PFSK-1 (cell line): ENCODE measurements around the gene TOX2.

Source experiments
- FOXP2 ChIP-seq: optimal IDR thresholded peaks from 2 replicates; pipeline ENCODE3; 2011; ENCODE audit warnings: borderline replicate concordance, control low read depth, inconsistent platforms; ENCODE audit not compliant: insufficient read depth; ENCODE audit errors: extremely low read length, extremely low read depth
- POLR2AphosphoS5 ChIP-seq: IDR thresholded peaks from 2 replicates; pipeline ENCODE4 v1.6.1; 2012; ENCODE audit warnings: low read depth, mild to moderate bottlenecking, control low read depth, low read length, moderate library complexity
- SIN3A ChIP-seq: IDR thresholded peaks from 2 replicates; pipeline ENCODE4 v1.6.1; 2012; ENCODE audit warnings: mild to moderate bottlenecking, low read length, moderate library complexity, borderline replicate concordance; ENCODE audit not compliant: insufficient read depth
- TAF1 ChIP-seq: IDR thresholded peaks from 2 replicates; pipeline ENCODE4 v1.6.1; 2012; ENCODE audit warnings: low read length, control low read depth, borderline replicate concordance; ENCODE audit not compliant: insufficient read depth
- TF ChIP-seq, protein P1 (sequence below), 2 experiments: IDR thresholded peaks; 2 replicates each; pipeline versions ENCODE4 v1.6.1 to v1.8.0; 2011 to 2012; ENCODE audit warnings: low read depth in 2 of 2, low read length in 2 of 2, control low read depth in 1 of 2, inconsistent platforms in 1 of 2, mild to moderate bottlenecking in 1 of 2, moderate library complexity in 1 of 2; ENCODE audit not compliant: insufficient read depth in 1 of 2

The TOX2 gene

DNA sequence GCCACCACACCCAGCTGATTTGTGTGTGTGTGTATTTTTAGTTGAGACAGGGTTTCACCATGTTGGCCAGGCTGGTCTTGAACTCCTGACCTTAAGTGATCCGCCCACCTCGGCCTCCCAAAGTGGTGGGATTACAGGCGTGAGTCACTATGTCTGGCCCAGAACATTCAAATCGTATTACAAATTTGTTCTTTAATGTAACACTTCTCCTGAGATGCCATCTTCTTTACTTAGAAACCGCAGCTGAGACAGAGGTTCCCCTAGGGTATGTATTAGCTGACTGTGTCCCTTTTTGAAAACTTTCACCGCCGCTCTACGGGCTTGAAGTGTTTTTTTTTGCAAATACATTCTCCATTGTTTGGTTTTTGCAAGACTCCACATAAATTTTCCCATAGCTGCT, 62.6 kb downstream of the TOX2 start:
- TF ChIP-seq FOXP2 (no peak), POLR2AphosphoS5 (no peak), SIN3A (no peak), TAF1 (no peak)
- TF ChIP-seq, protein P1, sequence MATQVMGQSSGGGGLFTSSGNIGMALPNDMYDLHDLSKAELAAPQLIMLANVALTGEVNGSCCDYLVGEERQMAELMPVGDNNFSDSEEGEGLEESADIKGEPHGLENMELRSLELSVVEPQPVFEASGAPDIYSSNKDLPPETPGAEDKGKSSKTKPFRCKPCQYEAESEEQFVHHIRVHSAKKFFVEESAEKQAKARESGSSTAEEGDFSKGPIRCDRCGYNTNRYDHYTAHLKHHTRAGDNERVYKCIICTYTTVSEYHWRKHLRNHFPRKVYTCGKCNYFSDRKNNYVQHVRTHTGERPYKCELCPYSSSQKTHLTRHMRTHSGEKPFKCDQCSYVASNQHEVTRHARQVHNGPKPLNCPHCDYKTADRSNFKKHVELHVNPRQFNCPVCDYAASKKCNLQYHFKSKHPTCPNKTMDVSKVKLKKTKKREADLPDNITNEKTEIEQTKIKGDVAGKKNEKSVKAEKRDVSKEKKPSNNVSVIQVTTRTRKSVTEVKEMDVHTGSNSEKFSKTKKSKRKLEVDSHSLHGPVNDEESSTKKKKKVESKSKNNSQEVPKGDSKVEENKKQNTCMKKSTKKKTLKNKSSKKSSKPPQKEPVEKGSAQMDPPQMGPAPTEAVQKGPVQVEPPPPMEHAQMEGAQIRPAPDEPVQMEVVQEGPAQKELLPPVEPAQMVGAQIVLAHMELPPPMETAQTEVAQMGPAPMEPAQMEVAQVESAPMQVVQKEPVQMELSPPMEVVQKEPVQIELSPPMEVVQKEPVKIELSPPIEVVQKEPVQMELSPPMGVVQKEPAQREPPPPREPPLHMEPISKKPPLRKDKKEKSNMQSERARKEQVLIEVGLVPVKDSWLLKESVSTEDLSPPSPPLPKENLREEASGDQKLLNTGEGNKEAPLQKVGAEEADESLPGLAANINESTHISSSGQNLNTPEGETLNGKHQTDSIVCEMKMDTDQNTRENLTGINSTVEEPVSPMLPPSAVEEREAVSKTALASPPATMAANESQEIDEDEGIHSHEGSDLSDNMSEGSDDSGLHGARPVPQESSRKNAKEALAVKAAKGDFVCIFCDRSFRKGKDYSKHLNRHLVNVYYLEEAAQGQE (IDR thresholded peaks at IDR 0.05; ENCODE audit: insufficient read depth in 1 of 2, low read depth in 2 of 2, low read length in 2 of 2): no peak

DNA sequence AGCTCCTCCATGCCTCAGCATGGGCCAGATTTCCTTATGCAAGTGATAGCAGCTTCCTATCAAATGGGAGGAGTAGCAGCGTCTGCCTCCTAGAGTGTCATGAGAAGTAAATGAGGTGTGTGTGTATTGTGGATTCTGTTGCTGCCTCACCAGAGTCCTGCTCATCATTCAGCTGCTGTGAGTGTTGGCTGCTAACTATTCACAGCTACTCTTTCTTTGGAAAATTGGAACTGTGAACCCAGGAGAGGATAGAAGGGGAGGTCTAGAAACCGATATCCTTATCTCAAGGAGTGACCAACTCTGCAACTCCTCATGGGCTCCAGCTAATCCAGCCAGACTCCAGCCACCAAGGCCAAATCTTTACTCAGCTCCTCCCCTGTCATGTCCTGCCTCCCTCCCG, 63.3 kb downstream of the TOX2 start:
- TF ChIP-seq, protein P1 (IDR thresholded peaks at IDR 0.05; ENCODE audit: insufficient read depth in 1 of 2, low read depth in 2 of 2, low read length in 2 of 2): no peak
- no peak for TF ChIP-seq POLR2AphosphoS5
- TF ChIP-seq SIN3A: no peak
- TF ChIP-seq TAF1: no peak
- no peak for TF ChIP-seq FOXP2

DNA sequence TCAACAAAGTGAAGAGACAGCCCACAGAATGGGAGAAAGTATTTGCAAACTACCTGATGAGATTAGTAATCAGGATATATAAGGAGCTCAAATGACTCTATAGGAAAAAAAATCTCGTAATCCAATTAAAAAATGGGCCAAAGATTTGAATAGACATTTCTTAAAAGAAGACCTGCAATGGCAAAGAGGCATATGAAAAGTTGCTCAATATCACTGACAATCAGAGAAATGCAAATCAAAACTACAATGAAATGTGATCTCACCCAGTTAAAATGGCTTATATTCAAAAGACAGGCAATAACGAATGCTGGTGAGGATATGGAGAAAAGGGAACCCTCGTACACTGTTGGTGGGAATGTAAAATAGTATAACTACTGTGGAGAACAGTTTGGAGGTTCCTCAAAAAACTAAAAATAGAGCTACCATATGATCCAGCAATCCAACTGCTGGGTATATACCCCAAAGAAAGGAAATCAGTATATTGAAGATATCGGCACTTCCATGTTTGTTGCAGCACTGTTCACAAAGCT, 65.0 kb downstream of the TOX2 start:
- TF ChIP-seq TAF1 (no peak), SIN3A (no peak), POLR2AphosphoS5 (no peak), FOXP2 (no peak)
- TF ChIP-seq, protein P1 (IDR thresholded peaks at IDR 0.05; ENCODE audit: insufficient read depth in 1 of 2, low read depth in 2 of 2, low read length in 2 of 2): no peak

DNA sequence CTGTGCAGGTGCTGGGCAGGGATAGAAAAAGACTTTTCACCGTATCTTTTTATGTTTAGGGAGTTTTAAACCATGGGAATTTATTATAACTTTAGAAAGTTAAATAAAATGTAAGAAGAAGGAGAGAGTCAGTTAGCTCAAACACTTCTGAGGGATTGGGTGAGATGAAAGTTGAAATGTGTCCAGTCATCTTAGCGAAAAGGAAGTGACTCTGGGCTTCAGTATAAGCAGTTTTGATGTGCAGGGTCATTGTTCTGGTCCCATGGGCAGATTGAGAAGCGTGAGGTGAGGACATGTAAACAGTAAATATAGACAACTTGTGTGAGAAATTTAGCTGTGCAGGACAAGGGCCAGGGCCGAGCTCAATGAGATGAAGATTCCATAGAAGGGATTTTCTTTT, 66.9 kb downstream of the TOX2 start:
- TF ChIP-seq SIN3A (no peak), POLR2AphosphoS5 (no peak), FOXP2 (no peak), TAF1 (no peak)
- TF ChIP-seq, protein P1 (IDR thresholded peaks at IDR 0.05; ENCODE audit: insufficient read depth in 1 of 2, low read depth in 2 of 2, low read length in 2 of 2): no peak

DNA sequence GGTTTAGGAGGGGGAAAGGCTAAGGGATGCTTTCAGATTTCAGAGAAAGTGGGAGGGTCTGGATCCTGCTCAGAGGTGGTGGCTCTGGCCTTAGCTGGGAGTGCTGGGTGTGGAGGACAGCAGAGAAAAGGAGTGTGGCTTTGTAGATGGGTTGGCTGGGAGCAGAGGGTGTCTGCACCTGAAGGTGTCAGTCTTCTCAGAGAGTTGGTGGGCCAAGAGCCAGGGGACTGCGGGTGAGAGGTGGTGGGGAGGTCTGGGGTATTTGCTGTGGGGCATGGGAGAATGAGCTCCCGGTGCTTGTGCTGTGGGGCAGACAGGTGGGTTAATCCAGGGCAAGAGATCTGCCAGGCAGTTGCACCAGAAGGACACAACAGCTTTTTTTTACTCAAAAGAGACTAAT, 67.4 kb downstream of the TOX2 start:
- TF ChIP-seq, protein P1 (IDR thresholded peaks at IDR 0.05; ENCODE audit: insufficient read depth in 1 of 2, low read depth in 2 of 2, low read length in 2 of 2): no peak
- no peak for TF ChIP-seq POLR2AphosphoS5
- TF ChIP-seq FOXP2: no peak
- TF ChIP-seq TAF1: no peak
- TF ChIP-seq SIN3A: no peak
